ENCODE data around the gene ARID4B. TPM values are rescaled to one million over a fixed set of nuclear protein-coding genes. Genes with fewer than 3 reads are reported as not detected.

ARID4B gene
- total and polyA plus RNA-seq, 8 donors, result 29.0 to 57.9 (median 49.9) TPM

DNA sequence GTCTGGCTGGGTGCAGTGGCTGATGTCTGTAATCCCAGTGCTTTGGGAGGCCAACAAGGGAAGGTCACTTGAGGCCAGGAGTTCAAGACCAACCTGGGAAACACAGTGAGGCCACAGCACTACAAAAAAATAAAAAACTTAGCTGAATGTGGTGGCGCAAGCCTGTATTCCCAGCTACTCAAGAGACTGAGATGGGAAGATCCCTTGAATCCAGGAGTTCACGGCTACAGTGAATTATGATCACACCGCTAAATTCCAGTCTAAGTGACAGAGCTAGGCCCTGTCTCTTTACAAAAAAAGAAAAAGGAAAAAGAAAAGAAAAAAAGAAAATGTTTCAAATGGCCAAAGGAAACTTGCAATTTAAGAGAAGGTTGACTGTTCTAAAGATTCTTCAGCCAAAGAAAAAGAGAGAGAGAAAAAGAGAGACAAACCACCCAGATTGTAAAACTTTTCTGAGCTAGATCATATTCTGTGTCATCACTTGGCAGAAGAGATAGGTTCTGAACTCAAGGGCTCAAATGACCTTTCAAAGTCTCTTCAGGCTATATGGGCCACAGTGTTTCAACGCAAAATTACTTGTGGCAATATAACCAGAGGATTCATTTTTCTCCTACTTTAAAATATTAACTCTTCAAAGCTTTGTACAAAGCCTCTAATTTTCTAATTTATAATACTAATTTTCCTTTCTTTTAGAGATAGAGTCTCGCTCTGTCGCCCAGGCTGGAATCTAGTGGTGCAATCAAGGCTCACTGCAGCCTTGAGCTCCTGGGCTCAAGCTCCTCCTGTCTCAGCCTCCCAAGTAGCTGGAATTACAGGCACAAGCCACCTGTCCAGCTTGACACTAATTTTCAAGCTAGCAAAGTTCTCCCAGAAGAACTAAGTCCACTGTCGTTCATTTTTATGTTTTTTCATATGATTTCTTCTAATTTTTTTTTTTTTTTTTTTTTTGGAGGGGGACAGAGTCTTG is 20.5 kb downstream of the ARID4B start:
- intact Hi-C loops (cut with DNase I), result no loop called here
- TF ChIP-seq, protein P1, sequence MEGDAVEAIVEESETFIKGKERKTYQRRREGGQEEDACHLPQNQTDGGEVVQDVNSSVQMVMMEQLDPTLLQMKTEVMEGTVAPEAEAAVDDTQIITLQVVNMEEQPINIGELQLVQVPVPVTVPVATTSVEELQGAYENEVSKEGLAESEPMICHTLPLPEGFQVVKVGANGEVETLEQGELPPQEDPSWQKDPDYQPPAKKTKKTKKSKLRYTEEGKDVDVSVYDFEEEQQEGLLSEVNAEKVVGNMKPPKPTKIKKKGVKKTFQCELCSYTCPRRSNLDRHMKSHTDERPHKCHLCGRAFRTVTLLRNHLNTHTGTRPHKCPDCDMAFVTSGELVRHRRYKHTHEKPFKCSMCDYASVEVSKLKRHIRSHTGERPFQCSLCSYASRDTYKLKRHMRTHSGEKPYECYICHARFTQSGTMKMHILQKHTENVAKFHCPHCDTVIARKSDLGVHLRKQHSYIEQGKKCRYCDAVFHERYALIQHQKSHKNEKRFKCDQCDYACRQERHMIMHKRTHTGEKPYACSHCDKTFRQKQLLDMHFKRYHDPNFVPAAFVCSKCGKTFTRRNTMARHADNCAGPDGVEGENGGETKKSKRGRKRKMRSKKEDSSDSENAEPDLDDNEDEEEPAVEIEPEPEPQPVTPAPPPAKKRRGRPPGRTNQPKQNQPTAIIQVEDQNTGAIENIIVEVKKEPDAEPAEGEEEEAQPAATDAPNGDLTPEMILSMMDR (IDR thresholded peaks at IDR 0.05), result no peak
- Histone ChIP-seq H3K36me3 (no peaks in the 10 kb centered on the region), H3K27me3 (no peaks in the 10 kb centered on the region), H3K27ac (peak overlapping the region in 1 of 2 donors; percentile 41), H3K4me1 (peaks cover 0 to 55% of the 10 kb centered on the region in 2 donors), H3K4me3 (no peak overlapping the region), H3K9me3 (no peaks in the 10 kb centered on the region)
- ATAC-seq, result no peak
- no peak for DNase-seq

DNA sequence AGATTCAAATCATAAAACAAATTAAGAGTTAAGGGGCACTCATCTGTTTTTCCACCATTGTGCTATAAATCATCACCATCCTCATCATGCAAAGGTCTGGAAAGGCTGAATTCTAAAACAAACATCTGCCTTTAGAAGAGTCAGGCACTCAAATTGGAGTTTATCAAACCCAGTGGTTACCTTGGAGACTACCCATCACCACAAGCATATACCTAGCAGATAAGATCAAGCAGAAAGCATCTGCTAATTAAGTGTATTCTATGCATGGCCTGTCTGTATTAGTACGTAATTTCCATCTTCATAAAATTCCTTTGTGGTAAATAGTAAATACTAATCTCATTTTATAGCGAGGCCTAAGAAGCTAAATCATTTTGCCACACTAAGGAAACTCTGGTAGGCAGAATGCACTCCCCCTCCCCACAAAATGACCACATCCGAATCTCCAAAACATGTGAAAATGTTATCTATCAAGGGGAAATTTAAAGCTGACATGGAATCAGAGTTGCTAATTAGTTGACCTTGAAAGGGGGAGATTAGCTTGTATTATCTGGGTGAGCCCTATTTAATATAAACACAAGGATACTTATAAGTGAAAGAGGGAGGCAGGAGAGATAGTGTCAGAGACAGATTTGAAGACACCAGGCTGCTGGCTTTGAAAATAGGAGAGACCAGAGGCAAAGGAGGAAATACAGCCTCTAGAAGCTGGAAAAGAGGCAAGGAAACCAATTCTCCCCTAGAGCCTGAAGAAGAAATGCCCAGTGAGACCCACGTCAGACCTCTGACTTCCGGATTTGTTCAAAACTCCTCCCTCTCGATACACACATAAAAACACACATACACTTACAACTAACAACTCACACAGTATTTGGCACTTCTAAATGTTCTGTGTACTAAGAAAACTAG is 23.2 kb downstream of the ARID4B start:
- Histone ChIP-seq H3K4me1 (peaks cover 0 to 44% of the 10 kb centered on the region in 2 donors), H3K4me3 (no peak overlapping the region), H3K27ac (peak overlapping the region in 1 of 2 donors; percentile 41), H3K27me3 (no peaks in the 10 kb centered on the region), H3K9me3 (no peaks in the 10 kb centered on the region), H3K36me3 (no peaks in the 10 kb centered on the region)
- DNase-seq (peak in 1 of 4 donors; percentile 28), ATAC-seq (peak; percentile 61)
- TF ChIP-seq, protein P1 (IDR thresholded peaks at IDR 0.05), result no peak
- intact Hi-C loops (cut with DNase I), result no loop called here

DNA sequence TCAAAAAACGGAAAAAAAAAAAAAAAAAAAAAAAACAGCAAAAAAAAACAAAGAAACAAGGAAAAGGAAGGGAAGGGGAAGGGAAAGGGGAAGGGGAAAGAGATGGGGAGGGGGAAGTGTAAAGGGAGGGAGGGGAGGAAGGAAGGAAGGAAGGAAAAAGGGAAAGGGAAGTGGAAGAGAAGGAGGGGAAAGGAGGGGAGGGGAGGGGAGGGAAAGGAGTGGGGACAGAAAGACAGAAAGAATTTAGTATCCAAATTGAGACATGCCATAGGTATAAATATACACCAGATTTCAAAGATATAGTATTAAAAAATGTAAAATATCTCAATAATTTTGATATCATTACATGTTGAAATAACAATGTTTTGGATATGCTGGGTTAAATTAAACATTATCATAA is 25.8 kb downstream of the ARID4B start:
- peaks cover 0 to 53% of the 10 kb centered on the region in 2 donors for H3K4me1 ChIP-seq
- no peak for DNase-seq
- intact Hi-C loops (cut with DNase I), result no loop called here
- no peak overlapping the region for H3K27ac ChIP-seq
- TF ChIP-seq, protein P1 (IDR thresholded peaks at IDR 0.05), result no peak
- no peaks in the 10 kb centered on the region for H3K36me3 ChIP-seq
- no peaks in the 10 kb centered on the region for H3K9me3 ChIP-seq
- no peak for ATAC-seq
- H3K27me3 ChIP-seq, result no peaks in the 10 kb centered on the region
- H3K4me3 ChIP-seq, result no peak overlapping the region

DNA sequence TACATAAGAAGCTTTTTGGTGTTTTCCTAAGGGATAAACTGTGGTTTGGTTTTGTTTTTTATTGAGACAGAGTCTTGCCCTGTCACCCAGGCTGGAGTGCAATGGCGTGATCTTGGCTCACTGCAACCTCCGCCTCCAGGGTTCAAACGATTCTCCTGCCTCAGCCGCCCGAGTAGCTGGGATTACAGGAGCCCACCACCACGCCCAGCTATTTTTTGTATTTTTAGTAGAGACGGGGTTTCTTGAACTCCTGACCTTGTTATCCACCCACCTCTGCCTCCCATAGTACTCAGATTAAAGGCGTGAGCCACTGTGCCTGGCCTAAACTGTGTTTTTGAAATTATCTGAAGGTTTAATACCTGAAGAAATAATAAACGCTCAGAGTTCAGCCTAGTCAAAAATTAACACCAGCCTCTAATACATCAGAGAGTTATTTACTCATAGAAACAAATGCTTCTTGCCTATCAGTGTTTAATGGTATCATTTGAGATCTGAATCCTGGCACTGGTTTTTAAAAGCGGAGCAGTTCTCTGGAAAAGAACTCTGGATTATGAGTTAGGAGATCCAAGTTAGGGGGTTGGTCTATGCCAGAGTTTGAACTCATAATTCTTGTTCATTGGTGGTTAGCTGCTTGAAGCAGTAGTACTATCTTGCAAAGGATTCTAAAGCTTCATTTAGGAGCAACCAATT is 28.7 kb downstream of the ARID4B start:
- H3K27ac ChIP-seq, result no peak overlapping the region
- intact Hi-C loops (cut with DNase I), result no loop called here

More for the DNA sequence above, 28.7 kb downstream of the ARID4B start:
- TF ChIP-seq, protein P1 (IDR thresholded peaks at IDR 0.05), result no peak
- H3K9me3 ChIP-seq, result no peaks in the 10 kb centered on the region
- ATAC-seq (no peak), DNase-seq (no peak)
- peaks cover 0 to 34% of the 10 kb centered on the region in 2 donors for H3K4me1 ChIP-seq
- H3K27me3 ChIP-seq, result no peaks in the 10 kb centered on the region
- no peak overlapping the region for H3K4me3 ChIP-seq
- no peaks in the 10 kb centered on the region for H3K36me3 ChIP-seq

Measured in left lung (tissue), 10 donors.